HG03103 (cell line): Measurements from ENCODE around the gene RNGTT.
"Not testable (repeated sequence)": the region's sequence is repeated elsewhere in the genome, so short reads cannot be mapped to it uniquely, and the experiment has no call there.

Experiments
- ATAC-seq: cut with Tn5 transposase; IDR thresholded peaks from one replicate; pipeline ENCODE4 v1.9.1; 2021; ENCODE audit warnings: low read depth; ENCODE audit not compliant: unreplicated experiment

Gene RNGTT

GRCh38 chr6:88748141-88748540 is 215.3 kb downstream of the RNGTT start:
- ATAC-seq: no peak

GRCh38 chr6:88741939-88742338 is 221.5 kb downstream of the RNGTT start:
- no peak for ATAC-seq

- ATAC-seq: no peak
These were observed 222.3 kb downstream of the RNGTT start for GRCh38 chr6:88741071-88741470.

- ATAC-seq: no peak
These were observed 228.9 kb downstream of the RNGTT start for GRCh38 chr6:88734544-88734943.

GRCh38 chr6:88730611-88731011 is 232.8 kb downstream of the RNGTT start:
- no peak for ATAC-seq

GRCh38 chr6:88728756-88729155 is 234.7 kb downstream of the RNGTT start:
- no peak for ATAC-seq

- not testable (repeated sequence) for ATAC-seq
These were observed 237.0 kb downstream of the RNGTT start for GRCh38 chr6:88726409-88726808.

GRCh38 chr6:88725111-88725975 is 238.1 kb downstream of the RNGTT start:
- no peak for ATAC-seq

- no peak for ATAC-seq
These were observed 240.7 kb downstream of the RNGTT start for GRCh38 chr6:88722686-88723085.

- not testable (repeated sequence) for ATAC-seq
These were observed 247.0 kb downstream of the RNGTT start for GRCh38 chr6:88716399-88716798.

- no peak for ATAC-seq
These were observed 251.0 kb downstream of the RNGTT start for GRCh38 chr6:88712243-88712936.

GRCh38 chr6:88709819-88710246 is 253.6 kb downstream of the RNGTT start:
- ATAC-seq: no peak

GRCh38 chr6:88708197-88708744 is 255.1 kb downstream of the RNGTT start:
- no peak for ATAC-seq

- peak; percentile 80 for ATAC-seq
These were observed 257.8 kb downstream of the RNGTT start for GRCh38 chr6:88705601-88706000.

- ATAC-seq: peak; percentile 13
These were observed 258.4 kb downstream of the RNGTT start for GRCh38 chr6:88704980-88705379.

GRCh38 chr6:88702956-88703556 is 260.4 kb downstream of the RNGTT start:
- no peak for ATAC-seq

- ATAC-seq: no peak
These were observed 264.8 kb downstream of the RNGTT start for GRCh38 chr6:88698661-88699060.

- no peak for ATAC-seq
These were observed 267.5 kb downstream of the RNGTT start for GRCh38 chr6:88695937-88696336.

GRCh38 chr6:88683734-88684133 is 279.7 kb downstream of the RNGTT start:
- no peak for ATAC-seq

GRCh38 chr6:88680654-88681053 is 282.8 kb downstream of the RNGTT start:
- ATAC-seq: no peak

GRCh38 chr6:88679841-88680240 is 283.6 kb downstream of the RNGTT start:
- no peak for ATAC-seq
